NOMO-1 treated with dmso at 0.1 percent for 144 hours (cell line): ENCODE data around the gene LIME1.
"Not testable (repeated sequence)": the region's sequence is repeated elsewhere in the genome, so short reads cannot be mapped to it uniquely, and the experiment has no call there.

Experiments
- DNase-seq: peaks from one replicate; lab custom pipeline; 2025; ENCODE audit not compliant: unreplicated experiment; lab: John Stamatoyannopoulos, UW

LIME1 gene

DNA sequence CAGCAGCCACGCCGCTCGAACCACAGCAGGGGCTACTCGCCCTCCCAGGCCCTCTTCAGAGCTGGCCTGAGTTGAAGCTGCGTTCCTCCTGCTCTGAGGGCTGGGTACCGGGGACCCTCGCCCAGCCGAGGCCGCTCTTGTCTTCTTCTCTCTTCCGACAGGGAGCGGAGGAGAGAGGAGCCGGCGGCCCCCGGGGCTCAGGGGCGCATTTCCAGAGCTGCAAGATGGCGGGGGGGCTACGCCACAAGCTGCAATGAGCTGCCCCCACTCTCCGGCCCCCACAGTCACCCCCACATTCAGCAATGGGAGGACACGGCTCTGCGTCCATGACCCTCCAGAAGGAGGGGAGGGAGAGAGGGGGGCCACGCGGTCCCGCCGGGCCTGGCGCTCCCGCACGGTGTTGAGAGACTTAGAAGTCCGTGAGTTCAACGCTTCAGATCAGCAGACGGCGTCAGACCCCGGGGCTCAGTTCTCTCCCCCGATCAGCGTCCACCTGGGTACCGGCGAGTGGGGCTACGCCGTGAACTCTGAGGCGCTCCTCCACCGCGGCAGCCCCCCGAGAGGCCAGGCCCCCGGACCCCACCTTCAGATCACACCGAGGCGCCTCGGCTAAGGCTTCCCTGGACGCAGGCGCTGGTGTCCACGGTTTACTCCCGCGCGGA, 34.7 kb downstream of the LIME1 start:
- no peak for DNase-seq

- DNase-seq, result no peak
These were observed 36.5 kb downstream of the LIME1 start for GRCh38 chr20:63772781-63773518.

- no peak for DNase-seq
These were observed 37.2 kb downstream of the LIME1 start for GRCh38 chr20:63773571-63774241.

DNA sequence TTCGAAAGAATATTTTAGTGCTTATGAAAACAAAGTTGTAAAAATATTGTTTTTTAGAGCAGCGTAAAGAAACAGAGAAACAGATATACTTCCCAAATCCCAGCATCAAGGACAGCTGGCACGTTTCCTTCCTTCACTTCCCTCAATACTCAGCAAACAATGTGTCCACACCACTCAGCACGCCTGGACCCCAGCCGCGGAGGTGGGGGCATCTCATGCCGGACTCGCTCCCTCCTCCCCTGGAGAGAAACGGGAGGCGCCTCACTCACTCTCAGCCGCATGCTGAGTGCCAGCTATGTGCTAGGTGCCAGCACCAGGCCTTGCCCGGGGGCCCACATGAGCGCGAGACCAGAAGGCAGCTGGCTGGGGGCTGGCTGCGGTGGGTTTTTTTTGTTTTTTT, 37.8 kb downstream of the LIME1 start:
- no peak for DNase-seq

DNA sequence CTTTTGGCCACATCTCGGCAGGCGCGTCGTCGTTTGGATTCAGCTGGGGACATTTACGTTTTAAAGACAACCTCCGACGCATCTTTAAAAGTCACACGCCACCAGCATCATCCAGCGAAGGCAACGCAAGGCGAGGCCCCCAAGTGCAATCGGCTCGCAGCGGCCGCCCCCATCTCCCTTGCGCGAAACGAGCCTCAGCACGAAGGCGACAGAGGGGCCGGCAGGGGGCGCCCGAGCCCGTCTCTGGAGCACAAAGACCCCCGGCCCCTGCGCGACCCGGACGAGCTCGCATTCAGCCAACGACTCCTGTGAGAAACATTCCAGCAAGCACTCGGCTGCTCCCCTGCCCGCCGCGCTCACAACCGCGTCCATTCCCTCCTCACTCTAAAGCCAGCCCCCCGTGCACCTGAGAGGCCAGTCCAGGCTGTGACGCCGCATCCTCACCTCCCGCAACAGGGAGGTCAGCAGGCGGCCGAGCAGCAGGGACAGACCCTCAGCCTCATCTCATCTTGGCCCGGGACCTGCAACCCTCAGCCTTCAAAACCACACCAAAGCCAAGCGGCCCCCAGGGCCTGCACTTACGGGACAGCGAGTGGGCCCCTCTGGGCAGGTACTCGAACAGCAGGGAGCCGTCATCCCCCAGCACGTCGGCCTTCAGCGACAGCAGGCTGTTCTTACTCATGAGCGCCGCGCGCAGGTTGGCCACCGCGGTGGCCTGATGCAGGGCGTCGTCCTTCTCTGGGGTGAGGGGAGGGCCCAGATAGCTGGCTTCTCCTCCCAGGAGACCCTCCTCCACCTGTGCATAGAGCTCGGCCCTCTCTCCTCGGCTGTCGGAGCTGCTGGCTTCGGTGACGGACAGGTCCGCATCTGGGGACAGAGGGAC, 38.9 kb downstream of the LIME1 start:
- no peak for DNase-seq

- DNase-seq, result not testable (repeated sequence)
These were observed 40.4 kb downstream of the LIME1 start for GRCh38 chr20:63776875-63777274.

- DNase-seq, result no peak
These were observed 41.1 kb downstream of the LIME1 start for GRCh38 chr20:63777614-63778013.

GRCh38 chr20:63778034-63778752, 41.7 kb downstream of the LIME1 start:
- no peak for DNase-seq

DNA sequence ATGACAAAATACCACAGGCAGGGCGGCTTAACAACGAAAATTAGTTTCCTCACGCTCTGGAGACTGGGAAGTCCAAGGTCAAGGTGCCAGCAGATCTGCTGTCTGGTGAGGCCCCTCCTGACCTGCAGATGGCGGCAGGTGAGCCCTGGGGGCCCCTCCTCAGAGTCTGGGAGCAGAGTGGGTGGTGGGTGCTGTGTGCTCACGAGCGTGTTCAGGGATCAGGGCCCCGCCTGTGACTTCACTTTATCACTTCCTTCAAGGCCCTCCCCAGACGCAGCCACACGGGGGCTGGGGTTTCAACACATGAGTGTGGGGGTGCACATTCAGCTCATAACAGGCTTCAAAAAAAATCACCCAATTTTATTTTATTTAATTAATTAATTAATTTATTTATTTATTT, 42.4 kb downstream of the LIME1 start:
- DNase-seq, result no peak

DNA sequence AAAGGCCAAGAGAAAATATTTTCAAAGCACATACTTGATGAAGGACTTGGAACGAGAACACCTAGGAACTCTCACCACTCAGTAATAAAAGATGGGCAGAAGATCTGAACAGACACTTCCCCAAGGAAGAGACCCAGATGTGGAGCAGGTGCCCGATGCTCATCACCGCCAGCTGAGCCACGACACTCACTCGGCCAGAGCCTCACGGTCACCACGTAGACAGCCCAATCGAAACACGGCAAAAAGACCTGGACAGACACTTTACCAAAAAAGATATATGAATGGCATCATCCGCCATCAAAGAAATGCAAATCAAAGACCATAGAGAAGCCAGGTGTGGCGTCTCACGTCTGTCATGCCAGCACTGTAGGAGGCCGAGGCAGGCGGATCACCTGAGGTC, 44.7 kb downstream of the LIME1 start:
- DNase-seq, result no peak

DNA sequence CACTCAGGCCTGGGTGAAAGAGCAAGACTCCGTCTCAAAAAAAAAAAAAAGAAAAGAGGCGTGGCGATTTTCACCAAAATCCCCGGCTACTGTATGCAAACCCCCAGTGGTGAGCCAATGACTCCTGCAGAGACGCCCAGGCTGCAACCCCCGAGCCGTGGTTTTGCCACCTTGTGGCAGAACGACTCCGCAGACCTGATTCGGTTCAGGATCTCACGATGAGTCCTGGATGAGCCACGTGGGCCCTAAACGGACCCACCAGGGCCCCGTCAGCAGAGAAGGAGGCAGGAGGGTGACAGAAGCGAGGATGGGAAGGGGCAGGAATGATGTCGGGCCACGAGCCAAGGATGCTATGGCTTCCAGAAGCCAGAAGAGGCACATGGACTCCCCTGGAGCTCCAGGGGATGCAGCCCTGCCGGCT, 45.6 kb downstream of the LIME1 start:
- DNase-seq, result no peak

DNA sequence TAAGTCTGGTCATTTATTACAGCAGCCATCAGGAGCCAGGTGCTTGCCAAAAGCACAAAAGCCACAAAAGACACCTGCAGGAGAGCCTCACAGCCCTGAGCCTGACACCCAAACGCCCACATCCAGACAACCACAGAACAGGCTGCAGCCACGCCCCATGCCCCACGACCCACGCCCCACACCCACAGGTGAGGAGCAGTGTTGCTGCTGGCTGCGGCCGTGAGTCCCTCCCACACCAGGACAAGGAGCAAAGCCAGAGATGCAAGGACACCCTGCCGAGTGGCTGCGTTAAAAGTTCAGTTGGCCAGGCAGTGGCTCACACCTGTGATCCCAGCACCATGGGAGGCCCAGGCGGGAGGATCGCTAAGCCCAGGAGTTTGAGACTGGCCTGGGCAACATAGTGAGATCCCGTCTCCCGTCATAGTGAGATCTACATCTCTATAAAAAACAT, 46.1 kb downstream of the LIME1 start:
- no peak for DNase-seq

- no peak for DNase-seq
These were observed 47.5 kb downstream of the LIME1 start for GRCh38 chr20:63783970-63784369.

DNA sequence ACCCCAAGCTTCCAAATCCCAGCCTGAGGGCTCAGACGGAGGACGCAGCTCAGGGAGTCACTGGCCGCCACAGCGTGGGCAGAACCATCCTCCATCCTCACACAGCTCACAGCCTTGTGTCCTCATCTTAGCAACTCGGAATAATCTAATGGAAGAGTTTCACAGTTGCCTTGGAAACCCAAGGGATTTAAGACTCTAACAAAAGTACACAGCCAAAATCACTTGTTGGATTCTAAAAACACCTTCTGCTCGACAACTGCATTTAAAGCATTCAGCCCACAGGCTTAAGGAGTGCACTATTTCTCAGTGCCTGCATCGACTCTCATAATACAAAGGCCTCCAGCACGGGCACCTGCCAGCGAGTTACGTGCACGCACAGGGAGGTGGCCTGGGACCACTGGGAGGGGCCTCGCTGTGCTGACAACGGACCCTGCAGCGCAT, 49.2 kb downstream of the LIME1 start:
- DNase-seq, result no peak

GRCh38 chr20:63787302-63787701, 50.8 kb downstream of the LIME1 start:
- no peak for DNase-seq

DNA sequence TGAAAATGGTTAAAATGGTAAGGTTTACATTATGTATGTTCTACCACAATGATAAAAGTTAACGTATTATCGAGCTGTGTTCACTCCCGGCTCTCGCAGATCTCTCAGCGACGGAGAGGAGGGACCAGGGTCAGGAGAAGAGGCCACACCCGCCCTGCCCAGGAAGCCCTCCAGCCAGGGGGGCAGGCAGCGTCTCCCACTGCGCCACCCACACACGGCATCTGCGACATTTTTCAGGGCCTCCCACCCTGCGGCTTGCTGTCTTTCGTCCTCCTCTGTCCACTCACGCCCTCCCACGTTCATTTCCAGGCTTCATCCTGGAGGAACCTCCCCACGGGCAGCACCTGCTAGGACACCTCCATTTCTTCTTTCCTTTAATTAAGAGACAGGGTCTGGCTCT, 51.3 kb downstream of the LIME1 start:
- no peak for DNase-seq
